ENCODE data around the gene EEF1A2.

GRCh38 chr20:63449025-63449424, 49.9 kb downstream of the EEF1A2 start:
- no peak for TF ChIP-seq CTCF (IDR thresholded peaks at IDR 0.05)
- no peak for TF ChIP-seq EP300 (IDR thresholded peaks at IDR 0.05)
- no peak for TF ChIP-seq POLR2A (IDR thresholded peaks at IDR 0.05)

Data from tibial nerve (tissue), 4 donors.